Measurements from ENCODE around the gene KRTAP5-5.
"Not testable (repeated sequence)": the region's sequence is repeated elsewhere in the genome, so short reads cannot be mapped to it uniquely, and the experiment has no call there.

Gene KRTAP5-5

DNA sequence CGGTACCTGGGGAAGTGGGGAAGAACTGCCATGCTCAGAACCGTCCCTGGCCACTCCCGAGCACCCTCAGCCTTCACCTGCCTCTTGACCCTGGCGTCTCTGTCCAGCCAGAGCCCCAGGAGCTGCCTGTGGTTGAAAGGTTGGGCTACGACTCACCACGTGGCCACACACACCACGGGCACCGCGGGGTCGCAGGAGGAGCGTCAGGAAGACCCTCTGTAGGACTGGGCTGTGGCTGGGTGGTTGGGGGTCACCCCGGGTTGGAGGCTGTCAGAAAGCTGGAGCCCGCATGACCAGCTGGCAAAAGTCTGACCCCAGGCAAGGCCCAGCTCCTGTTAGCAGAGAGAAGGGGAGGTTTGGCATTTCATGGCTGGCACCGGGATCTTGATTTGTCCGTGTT lies 11.5 kb downstream of the KRTAP5-5 start:
- in situ Hi-C loops (cut with MboI; ENCODE audit: low sequenced_read_pairs) = no loop called here

- in situ Hi-C loops (cut with MboI; ENCODE audit: low sequenced_read_pairs) = no loop called here
These were observed 12.9 kb downstream of the KRTAP5-5 start for GRCh38 chr11:1642288-1643145.

DNA sequence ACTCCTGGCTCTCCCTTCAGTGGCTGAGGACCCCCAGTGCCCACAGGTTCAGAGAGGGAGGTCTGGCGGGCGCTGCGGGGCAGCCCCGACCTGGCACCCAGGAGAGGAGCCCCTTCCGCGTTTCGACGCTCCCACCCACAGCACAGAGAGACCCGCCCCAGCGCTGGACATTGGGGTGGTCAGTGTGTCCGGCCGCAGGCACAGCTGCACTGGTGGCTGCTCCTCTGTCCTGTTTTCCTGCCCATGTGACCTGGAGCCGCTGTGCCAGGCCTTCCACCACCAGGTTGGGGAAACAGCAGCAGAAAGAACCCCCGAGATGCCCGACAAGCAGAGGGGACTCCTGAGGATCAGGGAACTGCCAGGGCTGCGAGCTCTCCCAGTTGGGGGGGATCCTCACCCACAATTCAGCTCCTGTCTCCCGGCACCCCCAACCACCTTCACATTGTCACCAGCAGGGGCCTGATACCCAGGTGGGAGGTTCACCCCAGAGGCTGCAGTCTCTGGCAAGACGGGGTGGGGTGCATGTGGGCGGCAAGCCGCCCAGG lies 13.6 kb downstream of the KRTAP5-5 start:
- in situ Hi-C loops (cut with MboI; ENCODE audit: low sequenced_read_pairs) = no loop called here

- in situ Hi-C loops (cut with MboI; ENCODE audit: low sequenced_read_pairs) = no loop called here
These were observed 15.2 kb downstream of the KRTAP5-5 start for GRCh38 chr11:1644601-1645356.

GRCh38 chr11:1645357-1645821 lies 15.8 kb downstream of the KRTAP5-5 start:
- in situ Hi-C loops (cut with MboI; ENCODE audit: low sequenced_read_pairs) = no loop called here

DNA sequence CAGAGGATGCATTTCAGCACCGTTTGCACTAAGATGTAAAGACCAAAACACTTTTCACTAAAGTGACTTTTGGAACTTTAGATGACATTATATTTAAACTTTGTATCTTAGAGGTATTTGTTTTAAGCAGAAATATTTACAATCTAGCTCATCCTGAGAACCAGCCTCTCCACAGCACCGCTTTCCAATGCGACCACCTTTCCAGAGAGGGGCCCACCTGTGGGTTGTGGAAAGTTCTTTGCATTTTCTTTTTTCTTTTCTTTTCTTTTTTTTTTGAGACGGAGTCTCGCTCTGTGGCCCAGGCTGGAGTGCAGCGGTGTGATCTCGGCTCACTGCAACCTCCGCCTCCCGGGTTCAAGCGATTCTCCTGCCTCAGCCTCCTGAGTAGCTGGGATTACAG lies 17.0 kb downstream of the KRTAP5-5 start:
- in situ Hi-C loops (cut with MboI; ENCODE audit: low sequenced_read_pairs) = not testable (repeated sequence)

GRCh38 chr11:1647901-1648652 lies 18.5 kb downstream of the KRTAP5-5 start:
- in situ Hi-C loops (cut with MboI; ENCODE audit: low sequenced_read_pairs) = no loop called here

- in situ Hi-C loops (cut with MboI; ENCODE audit: low sequenced_read_pairs) = no loop called here
These were observed 19.3 kb downstream of the KRTAP5-5 start for GRCh38 chr11:1648653-1649420.

DNA sequence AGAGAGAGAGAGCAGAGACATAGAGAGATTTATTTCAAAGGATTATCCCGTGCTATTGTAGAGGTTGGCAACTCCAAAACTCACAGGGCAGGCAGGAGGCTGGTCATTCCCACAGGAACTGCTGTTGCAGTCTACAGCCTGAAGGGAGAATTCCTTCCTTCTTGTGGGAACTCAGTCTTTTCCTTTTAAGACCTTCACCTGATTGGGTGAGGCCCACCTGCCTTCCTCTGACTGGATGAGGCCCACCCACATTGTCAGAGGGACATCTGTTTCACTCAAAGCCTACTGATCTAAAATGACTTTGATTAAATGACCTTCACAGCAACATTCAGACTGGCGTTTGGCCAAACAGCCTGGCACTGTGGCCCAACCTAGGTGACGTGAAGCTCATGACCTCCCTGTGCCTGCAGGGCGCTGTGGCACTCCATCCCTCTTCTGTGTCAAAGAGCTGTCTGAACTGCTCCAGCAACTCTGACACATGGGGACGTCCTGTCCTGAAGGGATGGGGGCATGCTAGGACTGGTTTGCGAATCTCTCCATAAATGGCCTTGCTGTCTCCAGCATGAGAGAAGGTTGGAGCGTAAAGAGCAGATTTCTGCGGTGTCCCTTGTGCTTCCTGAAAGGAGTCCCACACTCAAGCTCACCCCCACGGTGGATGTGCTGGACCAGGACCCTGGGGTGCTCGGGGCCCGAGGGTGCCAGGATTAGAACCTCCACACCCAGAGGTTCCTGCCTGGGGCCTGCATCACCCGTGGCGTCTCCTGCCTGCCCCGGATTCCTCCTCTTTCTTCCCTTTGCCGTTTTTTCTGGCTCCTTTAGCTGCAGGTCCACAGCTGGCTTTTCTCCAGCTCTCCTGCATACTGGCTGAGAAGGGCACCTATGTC lies 20.7 kb downstream of the KRTAP5-5 start:
- in situ Hi-C loops (cut with MboI; ENCODE audit: low sequenced_read_pairs) = loop anchor here (10.0 kb wide), 1 partner anchor 495 kb away; no protein-coding TSS in a partner anchor

DNA sequence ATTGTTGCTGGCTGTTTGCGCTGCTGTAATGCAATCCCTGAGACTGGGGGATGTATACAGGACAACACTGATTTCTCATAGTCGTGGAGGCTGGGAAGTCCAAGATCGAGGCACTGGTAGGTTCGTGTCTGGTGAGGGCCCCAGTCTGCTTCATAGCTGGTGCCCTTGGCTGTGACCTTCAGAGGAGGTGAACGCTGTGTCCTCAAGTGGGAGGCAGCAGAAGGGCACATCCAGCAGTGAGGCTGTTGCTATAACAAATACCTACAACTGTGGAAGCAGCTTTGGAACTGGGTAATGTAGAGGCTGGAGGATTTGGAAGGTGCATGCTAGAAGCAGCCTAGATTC lies 21.3 kb downstream of the KRTAP5-5 start:
- in situ Hi-C loops (cut with MboI; ENCODE audit: low sequenced_read_pairs) = loop anchor here (10.0 kb wide), 1 partner anchor 494 kb away; no protein-coding TSS in a partner anchor

DNA sequence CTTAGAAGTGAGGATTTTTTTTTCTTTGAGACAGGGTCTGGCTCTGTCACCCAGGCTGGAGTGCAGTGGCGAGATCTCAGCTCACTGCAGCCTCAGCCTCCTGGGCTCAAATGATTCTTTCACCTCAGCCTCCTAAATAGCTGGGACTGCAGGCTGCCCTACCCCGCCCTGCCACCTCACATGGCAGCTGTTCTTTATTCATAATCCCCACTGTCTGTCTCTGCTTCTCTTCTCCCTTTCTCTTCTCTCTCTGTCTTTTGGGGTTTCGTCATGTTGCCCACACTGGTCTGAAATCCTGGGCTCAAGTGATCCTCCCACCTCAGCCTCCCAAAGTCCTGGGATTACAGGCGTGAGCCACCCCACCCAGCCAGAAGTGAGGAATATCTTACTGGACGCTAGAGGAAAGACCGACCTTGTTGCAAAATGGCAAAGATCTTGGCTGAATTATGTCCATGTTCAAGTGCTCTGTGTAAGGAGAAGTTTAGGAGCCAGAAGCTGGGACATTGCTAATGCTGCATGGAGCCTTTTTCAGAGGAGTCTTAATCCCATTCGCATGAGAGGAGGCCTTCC lies 21.9 kb downstream of the KRTAP5-5 start:
- in situ Hi-C loops (cut with MboI; ENCODE audit: low sequenced_read_pairs) = loop anchor here (10.0 kb wide), 1 partner anchor 493 kb away; no protein-coding TSS in a partner anchor

DNA sequence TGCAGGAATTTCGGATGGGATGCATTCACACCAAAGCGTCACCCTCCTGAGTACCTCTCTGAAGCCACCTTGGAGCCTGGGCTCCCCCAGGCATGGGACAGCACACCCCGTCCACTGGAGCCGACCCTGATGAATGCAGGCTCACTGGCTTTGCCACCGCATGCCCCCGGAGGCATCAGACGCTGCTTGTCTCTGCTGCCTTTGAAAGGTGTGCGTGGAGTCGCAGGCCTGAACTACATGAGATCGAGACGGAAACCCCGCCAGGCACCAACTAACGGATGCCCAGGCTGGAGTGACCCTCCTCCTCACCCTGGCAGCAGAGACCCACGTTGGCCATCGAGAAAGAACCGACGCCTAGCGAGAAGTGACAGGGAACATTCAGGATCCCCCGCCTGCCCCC lies 22.5 kb downstream of the KRTAP5-5 start:
- in situ Hi-C loops (cut with MboI; ENCODE audit: low sequenced_read_pairs) = loop anchor here (10.0 kb wide), 1 partner anchor 493 kb away; no protein-coding TSS in a partner anchor

GRCh38 chr11:1652442-1652770 lies 22.8 kb downstream of the KRTAP5-5 start:
- in situ Hi-C loops (cut with MboI; ENCODE audit: low sequenced_read_pairs) = loop anchor here (10.0 kb wide), 1 partner anchor 492 kb away; no protein-coding TSS in a partner anchor

DNA sequence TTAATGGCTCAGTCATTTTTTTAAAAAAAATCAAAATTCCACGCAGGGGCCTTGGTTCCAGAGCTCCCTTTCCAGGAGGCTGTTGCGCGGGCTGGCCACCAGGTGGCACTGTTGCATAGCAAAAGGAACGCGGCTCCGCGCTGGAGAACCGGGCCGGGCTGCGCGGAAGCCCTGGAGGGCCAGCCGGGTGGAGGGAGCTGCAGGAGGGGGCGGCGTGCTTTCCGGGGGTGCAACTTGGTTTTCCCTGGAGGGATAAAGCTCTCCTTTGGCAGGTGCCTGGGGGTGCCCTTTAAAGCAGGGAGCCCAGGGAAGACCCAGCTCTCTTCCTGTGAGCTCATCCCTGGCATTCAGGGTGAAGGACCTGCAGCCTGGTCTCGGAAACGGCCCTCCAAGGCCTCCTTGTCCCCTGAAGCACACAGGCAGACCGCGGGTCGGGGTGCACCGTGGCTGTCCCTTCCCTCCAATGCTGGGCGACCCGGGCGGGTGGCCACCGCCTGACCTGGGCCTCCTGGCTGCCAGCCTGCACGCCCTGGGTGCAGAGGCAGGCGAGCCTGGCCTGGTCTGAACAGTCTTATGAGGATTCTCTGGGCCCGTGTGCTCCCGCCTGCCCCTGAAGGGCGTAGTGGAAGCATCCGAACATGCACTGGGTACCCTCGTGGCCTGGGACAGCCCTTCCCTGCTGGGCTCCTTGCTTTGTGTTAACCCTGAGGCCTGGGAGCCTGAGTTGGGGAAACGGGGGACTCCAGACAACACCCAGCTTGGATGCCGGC lies 23.4 kb downstream of the KRTAP5-5 start:
- in situ Hi-C loops (cut with MboI; ENCODE audit: low sequenced_read_pairs) = loop anchor here (10.0 kb wide), 1 partner anchor 492 kb away; no protein-coding TSS in a partner anchor

DNA sequence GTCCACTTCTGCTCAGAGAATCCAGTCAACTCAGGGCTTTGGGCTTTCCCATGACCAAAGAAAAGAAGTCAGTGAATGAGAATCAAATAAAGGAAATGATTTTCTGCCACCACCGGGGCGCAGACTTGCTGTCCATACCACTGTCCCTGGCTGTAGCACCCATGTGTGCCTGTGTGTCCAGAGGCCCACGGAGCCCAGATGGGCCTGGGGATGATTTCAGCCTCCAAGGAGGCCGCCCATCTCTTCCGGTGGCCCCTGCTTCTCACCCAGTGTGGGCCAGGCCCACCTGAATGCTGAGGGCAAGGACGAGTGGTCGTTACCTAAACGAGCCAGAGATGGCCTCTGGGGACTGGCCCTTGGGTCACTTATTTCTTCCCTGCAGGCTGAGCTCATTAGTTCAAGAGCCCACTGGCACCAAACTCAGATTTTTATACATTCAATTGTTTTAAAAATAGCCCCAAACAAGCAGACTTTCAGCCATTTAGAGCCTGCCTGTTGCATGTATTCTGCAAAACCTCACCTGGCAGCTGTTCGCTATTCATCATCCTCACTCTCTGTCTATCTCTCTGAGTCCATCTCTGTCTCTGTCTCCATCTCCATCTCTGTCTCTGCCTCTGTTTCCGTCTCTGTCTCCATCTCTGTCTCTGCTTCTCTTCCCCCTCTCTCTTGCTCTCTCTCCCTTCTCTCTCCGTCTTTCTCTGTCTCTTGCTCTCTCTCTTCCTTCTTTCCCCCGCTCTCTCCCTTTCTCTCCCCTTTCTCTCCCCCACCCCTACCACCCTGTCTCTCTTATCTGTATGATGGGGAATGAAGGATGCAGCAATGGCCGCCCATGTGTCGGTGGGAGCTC lies 24.2 kb downstream of the KRTAP5-5 start:
- in situ Hi-C loops (cut with MboI; ENCODE audit: low sequenced_read_pairs) = loop anchor here (10.0 kb wide), 1 partner anchor 491 kb away; no protein-coding TSS in a partner anchor

DNA sequence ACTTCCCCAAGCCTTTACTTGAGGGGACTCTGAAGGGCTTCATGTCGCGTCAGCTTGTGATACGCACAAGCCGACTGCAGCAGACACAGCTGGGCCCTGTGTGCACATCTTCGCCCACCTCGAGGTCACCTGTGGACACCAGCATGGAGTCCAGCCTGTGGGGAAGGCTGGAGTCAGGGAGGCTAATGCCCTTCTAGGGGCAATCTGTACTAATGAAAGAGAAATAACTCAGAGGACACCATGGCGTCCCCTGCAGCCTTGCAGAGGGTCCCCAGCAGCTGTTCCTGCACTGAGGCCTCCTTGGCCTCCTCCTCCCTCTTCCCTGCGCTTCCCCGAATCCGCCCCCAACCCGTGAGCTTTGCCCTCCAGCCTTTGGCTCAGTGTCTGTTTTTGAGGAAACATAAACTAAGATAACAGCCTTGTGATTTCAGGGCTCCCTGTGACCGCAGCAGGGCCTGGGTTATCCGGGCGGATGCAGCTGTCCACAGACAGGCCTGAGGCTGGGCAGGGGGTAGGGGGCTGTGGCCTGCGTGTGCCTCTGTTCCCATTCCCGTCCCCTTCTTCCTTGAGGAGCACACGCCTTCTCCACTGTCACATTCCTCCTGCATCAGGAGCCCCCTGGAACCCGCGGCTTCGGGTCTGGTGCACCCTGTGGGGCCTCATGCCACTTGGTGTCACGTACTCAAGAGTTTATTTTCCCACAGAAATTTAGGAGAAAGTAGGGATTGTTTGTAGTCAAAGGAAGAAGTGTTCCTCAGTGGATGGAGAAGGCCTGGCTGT lies 25.0 kb downstream of the KRTAP5-5 start:
- in situ Hi-C loops (cut with MboI; ENCODE audit: low sequenced_read_pairs) = loop anchor here (10.0 kb wide), 1 partner anchor 490 kb away; no protein-coding TSS in a partner anchor
